ENCODE data around the gene EGLN2.

- no peak for TF ChIP-seq CTCF (IDR thresholded peaks at IDR 0.05)
- no peak for TF ChIP-seq POLR2A (IDR thresholded peaks at IDR 0.05)
These were observed 23.2 kb downstream of the EGLN2 start for GRCh38 chr19:40822161-40822560.

All from sigmoid colon (tissue), 3 donors.